ENCODE data around the gene THAP11.

- TF ChIP-seq POLR2A (IDR thresholded peaks at IDR 0.05; ENCODE audit: low read depth, low read length) = no peak
- TF ChIP-seq POLR2AphosphoS5 (IDR thresholded peaks at IDR 0.05; ENCODE audit: low read depth, low read length) = no peak
These were observed 41.2 kb downstream of the THAP11 start for GRCh38 chr16:67883146-67883871.
